Medulla oblongata (tissue), 1 donor: ENCODE measurements around the gene PRKCZ.
A peak's percentile ranks its signal among the peaks of the same experiment; 100 is the strongest.

Experiments
- DNase-seq: peaks from one replicate; pipeline ENCODE4 v3.0.0-alpha.2; 2015; ENCODE audit errors: extremely low spot score

PRKCZ gene

DNA sequence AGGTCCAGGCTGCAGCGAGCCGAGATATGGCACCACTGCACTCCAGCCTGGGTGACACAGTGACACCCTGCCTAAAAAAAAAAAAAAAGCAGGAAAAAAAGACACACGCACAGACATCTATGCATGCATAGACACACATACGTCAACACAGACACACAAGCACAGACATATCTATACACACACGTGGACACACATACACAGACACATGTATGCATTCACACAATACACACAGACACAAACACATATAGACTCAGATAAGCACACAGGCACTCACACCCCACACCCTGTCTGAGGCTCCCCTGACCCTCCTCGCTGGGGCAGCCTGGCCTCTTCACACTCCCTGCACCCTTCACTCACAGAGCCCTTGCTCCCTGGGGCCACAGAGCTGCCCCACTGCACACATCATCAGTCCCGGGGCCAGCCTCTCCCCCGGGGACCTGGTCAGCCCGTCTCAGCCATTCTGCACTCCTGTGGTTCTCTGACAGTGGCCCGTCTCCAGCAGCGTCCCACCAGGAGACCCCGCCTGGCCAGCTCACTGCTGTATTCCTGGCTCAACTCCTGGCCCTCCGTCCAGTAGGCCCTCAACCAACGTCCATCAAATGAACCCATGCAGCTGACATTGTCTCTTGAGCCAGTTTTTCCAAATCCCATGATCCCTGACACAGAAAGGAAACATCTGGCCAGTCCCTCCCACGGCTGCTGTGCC lies 4.6 kb upstream of the PRKCZ start:
- no peak for DNase-seq

DNA sequence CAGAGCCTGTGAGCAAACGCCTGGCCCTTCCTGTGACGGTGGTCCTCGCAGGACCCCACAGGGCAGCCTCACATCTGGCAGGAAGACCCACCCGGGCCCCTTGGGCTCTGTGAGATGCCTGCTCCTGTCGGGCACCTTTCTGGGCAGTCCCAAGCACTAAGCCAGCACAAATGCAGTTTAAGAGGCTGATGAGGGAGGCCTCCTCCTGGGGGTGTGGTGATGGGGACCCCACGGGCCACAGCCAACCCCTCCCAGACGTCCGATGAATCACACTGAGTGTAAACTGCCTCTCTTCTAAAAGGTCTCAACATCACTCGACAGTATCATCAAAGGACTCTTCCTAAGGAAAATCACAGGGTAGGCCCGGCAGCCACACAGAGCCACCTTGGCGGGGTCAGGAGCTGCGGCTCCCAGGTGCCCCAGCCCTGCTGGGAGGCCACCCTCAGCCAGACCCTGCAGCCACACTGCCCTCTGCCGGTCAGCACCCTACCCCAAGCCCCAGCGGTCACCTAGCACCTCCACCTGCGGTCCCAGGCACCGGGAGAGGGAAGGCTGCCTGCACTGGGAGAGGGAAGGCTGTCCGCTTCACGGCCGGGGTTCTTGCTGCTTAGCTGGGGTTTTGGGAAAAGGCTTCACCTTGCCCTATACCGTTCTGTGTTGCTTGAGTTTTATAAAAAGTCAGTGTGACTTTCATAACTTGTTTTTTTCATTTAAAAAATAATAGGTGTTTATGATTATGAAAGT lies 3.9 kb upstream of the PRKCZ start:
- peak; percentile 25 for DNase-seq

DNA sequence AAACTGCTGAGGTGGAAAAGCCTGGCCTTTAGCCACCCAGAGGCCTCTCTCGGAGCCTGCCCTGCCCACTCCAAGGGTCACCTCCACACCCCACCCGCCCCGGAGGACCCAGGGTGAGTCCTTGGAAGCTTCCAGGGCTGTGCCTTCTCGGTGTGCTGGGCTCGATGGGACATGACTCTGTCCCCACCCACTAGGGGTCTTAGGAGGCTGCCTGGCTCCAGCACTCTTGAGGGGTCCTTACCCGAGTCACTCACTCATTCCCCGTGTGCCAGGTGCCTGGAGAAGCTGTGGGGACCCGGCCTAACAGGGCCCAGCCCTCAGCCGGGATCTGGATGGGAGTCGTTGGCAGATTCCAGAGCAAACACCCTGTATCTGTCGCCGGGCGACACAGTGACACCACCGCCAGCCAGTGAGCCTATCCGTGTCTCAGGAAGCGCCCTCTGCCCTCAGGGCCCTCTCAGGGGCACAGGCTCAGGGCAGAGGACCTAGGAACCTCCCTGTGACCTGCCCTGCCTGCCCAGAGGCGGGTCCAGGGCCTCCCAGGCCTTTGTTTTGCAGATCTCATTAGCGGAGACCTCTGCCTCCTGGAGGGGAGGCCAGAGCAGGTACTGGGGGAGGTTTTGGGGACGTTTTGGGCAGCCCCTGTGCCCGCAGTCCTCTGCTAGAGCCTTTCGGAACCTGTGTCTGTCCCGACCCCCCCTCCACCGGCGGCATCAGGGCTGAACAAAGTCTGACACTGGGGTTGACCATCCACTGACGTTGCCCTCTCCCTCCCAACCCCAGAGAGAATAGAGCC lies 3.1 kb upstream of the PRKCZ start:
- DNase-seq: no peak

DNA sequence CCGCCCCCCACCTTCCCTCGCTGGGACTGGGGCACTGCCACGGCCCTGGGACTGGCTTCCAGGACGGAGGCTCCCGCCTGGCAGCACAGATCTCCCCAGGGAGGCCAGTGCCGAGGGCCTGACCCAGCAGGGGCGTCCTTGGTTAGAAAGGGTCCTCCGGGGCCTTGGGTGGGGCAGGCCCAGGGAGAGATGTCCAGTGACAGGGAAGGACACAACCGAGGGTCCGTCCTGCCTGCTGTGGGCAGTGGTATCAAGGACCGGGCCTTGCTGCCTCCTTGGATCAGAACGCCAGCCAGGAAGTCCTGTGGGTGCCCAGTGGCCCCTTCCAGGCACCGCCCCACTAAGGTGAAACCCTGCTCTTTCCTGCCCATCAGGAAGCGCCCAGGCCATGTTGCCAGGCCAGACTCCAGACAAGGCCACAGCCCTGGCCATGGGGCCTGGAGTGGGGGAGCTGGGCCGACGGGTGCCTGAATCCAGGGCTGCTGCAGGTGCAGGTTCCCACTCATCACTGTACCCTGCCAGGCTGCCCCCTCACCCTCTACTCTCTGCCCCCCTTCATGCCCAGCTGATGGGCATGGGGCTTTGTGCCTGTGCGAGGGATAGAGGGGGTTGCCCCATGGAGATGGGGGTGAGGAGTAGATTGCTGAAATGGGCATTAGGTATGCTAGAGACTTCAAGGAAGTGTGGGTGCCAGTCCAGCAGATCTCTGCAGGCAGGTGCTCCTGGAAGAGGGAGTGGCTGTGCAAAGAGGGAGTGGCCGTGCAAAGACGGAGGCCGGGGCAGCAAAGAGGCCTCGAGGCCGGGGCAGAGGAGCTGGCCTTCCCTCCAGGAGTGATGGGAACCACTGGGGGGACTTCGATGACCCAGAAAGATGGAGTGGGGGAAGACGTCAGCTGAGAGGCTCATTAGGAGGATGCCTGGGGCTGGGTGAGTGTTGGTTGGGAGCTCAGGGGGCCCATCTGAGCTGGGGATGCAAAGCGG lies 2.2 kb upstream of the PRKCZ start:
- DNase-seq: no peak

DNA sequence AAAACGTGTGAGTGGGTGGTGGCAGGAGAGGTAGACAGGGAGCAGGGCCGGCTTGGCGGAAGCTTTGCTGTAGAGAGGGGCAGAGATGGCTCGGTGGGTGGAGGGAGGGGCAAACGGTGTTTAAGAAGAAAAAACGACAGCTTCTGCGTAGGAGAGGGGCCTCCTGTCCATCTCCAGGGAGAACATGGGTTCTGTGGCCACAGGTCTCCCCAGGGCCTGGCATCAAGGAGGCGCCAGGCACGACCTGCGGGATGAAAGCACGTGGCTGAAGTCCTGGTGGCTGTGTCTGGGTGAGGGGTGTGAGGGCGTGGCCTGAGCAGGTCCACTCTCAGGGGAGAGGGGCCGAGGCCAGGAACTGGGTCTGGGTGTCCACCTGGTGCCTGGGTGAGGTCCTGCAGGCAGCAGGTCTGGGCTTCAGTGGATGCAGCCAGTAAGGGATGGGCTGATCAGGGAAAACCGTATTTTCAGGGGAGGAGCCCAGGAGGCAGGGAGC lies 940 bp upstream of the PRKCZ start:
- no peak for DNase-seq

DNA sequence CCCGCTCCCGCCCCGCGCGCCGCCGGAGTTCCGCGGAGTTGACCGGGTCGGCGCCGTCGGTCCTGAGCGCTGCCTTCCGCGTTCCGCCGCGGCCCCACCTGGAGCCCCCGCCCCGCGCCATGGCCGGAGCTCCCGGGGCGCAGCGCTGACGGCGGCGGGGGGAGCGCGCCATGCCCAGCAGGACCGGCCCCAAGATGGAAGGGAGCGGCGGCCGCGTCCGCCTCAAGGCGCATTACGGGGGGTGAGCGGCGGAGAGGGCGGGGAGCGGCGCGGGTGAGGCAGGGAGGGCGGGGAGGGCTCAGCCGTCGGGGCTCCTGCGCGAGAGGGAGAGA lies 216 bp downstream of the PRKCZ start:
- DNase-seq: no peak

DNA sequence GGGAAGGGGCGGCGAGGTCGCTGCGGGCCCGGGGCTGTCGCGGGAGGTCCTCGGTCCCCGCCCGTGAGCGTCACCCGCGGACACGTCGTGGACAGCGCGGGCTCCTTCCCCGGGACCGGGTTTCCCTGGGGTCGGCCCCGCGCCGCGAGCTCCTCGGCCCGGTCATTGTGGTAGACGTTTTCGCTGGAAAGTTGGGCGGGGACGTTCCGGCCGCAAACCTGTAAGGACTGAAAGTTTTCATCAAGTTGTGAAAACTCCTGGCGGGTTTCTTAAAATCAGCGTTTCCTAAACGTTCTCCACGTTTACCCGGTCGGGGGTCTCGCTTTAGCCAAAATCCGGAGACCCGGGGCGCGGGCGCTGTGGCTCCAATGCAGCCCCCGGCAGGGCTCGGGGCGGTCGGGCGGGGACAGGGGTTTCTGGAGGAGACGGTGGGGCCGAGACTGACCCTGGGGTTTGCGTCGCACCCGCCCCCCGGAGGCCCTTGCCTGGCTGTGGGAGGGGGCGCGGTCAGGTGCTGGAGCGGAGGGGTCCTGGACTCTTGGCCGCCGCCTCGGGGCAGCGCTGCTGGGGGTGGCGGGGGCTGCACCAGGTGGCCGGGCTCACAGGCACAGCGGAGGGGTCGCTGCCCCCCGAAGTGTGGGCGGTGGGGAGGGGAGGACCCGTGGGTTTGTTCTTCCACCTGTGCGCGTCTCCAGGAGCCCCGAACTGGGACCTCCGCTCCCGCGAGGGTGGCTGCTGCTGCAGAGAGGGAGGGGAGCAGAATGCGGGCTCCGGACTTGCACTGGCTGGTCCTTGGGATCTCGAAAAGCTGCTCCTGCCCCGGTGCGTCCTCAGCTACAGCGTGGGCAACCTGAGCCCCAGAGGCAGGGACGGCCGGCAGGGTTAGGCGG lies 827 bp downstream of the PRKCZ start:
- no peak for DNase-seq

DNA sequence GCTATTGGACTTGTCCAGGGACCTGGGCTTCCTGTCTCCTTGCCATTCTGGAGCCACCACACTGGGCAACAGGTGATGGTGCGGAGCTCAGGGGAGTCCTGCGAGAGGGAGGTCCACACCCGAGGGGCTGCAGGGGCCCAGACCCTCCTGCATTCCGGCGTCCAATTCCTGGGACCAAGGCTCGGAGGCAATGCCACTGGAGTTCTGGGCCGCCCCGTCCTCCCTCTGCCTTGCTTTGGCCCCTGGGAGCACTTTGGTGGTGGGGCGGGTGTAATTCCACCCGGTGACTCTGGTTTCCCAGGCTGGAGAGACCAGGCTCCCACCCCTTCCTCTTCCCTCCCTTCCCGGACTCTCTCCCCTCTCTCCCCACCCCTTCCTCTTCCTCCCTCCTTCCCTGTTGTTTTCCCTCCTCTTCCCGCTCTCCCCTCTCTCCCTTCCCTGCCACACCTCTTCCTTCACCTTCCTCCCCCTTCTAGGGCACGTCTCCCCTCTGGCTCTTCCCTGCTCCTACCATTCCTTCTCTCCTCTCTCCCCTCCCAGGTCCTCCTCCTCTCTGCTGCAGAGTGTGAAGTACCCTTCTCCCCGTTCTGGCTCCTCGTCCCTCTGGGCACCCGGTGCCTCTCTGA lies 2.0 kb downstream of the PRKCZ start:
- DNase-seq: no peak

DNA sequence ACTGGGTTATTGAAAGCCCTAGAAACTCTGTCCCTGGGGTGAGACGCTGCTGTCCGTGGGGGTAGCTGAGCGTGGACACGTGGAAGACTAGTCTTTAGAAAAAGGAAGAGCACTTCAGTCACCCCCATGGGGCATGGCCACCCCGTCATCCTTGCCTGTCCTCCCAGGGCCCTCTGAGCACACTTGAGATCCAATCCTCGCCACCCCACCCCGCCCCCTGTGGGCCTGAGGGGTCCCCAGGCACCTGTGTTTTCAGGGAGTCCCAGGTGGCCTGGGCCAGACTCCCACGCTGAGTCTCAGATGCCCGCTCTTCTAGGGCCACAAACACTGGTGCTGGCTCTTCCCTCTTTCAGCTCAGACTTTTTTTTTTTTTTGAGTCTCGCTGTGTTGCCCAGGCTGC lies 2.5 kb downstream of the PRKCZ start:
- DNase-seq: no peak

DNA sequence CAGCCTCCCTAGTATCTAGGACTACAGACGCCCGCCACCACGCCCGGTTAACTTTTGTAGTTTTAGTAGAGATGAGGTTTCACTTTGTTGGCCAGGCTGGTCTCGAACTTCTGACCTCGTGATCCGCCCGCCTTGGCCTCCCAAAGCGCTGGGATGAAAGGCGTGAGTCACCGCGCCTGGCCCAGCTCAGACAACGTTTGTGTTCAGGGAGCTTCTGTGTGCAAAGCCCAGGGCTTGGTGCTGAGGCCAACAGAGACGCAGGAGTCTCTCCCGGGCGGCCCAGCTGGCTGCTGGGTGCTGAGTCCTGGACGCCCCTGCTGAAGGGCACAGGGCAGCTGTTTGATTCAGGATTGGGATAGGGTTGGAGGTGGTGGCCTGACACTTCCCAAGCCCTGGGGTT lies 3.0 kb downstream of the PRKCZ start:
- DNase-seq: no peak

DNA sequence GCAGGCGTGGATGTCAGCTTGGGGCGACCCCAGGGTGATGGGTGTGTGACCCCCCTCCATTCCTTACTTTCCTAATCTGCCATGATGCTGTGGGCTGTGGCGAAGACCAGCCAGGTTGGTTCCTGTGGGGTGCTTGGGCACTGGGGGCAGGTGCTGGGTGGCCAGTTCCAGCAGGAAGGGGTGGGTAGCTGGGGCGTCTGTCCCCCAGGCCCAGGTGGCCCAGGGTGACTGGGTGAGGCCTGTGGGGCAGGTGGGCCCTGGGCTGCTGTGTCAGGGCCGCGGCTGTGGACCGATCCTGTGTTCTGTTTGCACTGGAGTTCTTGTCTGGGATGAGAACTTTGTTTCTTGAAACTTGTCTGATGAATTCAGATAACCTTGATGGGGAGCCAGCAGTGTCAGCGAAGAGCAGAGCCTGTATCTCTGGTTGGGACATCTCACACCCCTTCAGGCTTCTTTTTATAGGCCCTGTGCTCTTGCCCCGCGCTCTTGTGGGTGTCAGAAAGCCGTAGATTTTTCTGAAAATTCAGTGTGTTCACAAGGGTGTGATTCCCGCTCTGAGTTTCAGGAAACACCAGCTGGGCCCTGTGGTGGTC lies 3.7 kb downstream of the PRKCZ start:
- no peak for DNase-seq

DNA sequence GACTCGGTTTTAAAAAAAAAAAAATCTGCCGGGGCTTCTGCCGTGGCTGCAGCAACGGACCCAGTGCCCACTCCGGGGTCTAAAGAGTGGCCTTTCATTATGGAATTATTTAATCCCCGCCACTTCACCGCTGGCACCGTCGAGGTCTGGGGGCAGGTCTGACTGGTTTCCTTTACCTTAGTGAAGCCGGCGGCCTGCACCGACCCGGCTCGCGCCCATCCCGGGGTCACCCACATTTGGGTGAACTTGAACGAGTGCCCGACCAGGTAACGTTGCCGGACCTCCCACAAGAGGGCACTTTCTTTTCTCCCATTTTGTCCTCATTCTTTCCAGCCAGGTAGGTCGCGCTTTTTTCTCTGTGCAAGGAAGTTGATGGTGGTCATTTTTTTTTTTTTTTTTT lies 4.3 kb downstream of the PRKCZ start:
- no peak for DNase-seq

DNA sequence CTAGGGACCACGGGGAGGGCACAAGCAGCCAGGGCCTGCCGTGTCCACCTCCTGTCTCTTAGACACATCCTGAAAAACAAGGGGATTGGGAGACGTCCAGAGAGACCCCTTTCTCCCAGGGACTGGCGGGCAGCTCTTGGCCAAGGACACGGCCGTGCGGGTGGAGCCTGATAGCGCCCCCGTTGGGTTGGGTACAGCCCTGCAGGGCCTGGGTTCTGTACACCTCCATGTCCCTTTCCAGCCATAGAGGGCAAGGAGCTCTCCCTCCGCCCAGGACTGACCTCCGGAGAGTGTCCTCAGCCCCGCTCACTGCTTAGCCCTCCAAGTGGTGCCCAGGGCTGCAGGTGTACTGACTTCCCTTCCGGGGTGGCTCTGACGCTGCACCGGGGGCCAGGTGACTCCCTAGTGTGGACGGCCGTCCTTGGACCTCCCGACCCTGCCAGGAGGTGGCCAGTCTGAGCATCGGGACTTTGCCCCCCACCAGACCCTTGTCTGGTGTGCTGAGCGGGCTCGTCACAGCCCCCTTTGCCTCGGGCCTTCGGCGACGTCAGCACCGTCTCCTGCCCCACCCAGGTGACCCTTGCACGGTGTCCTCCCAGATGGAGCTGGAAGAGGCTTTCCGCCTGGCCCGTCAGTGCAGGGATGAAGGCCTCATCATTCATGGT lies 5.8 kb downstream of the PRKCZ start:
- DNase-seq: no peak

DNA sequence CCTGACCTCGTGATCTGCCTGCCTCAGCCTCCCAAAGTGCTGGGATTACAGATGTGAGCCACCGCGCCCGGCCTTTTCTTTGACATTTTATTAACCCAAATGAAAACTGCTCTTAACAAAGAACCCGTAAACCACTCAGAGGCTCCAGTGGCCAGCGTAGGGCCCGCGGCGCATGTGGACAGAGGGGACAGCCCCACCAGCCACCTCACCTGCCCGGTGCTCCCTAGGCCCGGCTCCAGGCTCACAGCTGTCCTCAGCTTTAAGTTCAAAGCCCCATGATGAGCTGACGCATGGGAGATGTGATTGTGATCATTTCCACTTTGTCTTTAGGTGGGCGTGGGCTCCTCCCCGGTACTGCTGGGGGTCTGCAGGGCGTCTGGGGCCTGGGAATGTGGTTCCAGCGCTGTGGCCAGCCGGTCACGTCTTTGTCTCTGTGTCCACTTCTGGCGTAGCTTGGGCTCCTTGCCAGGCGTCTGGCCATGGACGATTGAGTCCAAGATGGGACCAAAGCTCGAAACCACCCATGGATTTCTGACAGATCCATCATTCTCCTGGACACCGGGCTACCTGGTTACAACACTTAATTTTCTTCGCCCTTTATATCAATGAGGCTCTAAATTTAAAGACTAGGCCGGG lies 6.9 kb downstream of the PRKCZ start:
- DNase-seq: no peak

DNA sequence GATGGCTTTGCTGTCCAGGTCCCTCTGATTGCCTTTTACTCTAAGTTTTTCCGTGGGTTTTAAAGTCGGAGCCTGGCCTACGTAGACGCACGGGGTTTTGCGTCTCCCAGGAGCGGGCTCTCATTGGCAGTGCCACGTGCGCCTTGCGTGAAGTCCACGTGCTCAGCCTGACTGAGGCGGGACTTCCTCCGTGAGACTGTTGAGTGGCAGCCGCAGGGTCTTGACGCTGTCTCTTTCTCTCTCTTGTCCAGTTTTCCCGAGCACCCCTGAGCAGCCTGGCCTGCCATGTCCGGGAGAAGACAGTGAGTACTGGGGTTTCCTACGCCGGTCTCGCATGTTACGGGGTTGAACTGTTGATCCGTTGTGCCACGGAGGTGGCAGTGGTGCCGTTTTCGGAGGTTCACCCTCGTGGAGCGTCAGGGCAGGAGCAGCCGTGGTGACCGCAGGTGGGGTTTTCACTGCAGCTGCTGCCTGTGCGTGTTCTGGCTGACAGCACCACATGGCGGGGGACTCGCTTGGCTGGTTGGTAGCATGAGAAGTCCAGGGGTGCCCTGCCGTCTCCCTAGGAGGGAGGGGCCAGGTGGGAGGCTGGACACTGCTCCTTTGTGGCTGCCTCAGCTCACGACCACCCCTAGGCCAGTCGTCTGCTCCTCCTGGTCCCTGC lies 9.2 kb downstream of the PRKCZ start:
- DNase-seq: no peak

DNA sequence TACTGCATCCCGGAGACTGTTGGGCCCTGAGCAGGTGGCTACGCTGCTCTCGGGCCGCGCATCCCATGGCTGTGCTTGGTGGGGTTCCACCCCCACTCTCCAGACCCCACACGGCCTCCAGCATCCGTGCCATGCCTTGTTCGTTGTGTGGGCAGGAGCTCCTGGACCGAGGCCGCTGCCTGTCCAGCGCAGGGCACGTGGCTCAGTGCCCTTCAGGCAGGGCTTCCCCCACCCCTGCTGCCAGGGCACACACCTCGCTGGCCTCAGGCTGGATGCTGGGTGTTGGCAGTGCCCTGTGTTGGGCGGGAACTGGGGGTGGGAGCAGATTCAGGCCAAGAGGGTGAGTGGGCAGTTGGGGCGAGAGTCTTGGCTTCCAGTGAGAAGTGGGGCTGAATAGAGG lies 9.9 kb downstream of the PRKCZ start:
- DNase-seq: no peak

DNA sequence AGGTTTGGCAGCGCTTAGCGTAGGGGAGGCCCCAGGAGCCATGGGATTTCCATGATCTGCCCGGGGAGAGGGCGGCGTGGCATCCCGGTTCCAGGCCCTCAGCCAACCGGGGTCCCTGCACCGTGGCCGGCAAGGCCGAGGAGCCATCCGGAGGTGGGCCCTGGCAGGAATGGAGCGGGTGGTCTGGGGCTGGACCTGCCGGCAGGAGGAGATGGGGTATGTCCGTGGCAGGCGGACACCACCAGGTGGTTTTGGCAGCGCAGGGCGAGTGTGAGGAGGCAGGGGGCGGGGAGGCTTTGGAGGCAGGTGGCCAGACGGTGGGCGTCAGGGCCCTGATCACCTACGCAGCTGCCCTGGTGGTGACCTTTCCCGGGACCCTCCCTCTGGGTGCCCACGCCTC lies 10.3 kb downstream of the PRKCZ start:
- no peak for DNase-seq
